HFFc6 (cell line): ENCODE measurements around the gene CYP4F2. TPM values are rescaled to one million over a fixed set of nuclear protein-coding genes. Genes with fewer than 3 reads are reported as not detected.

Experiments
- DNase-seq: peaks from one replicate; pipeline ENCODE4 v3.0.0-alpha.2; 2018
- H3K27ac Mint-ChIP-seq: 2 replicates; pipeline ENCODE4 v1.8.0; 2020; ENCODE audit warnings: mild to moderate bottlenecking, mixed read lengths
- H3K27me3 Mint-ChIP-seq: 2 replicates; pipeline ENCODE4 v1.8.0; 2021; ENCODE audit warnings: mild to moderate bottlenecking, moderate library complexity, mixed read lengths; ENCODE audit not compliant: insufficient read depth
- H3K36me3 Mint-ChIP-seq: 2 replicates; pipeline ENCODE4 v1.8.0; 2021; ENCODE audit warnings: low read depth, mixed read lengths
- H3K4me1 Mint-ChIP-seq: 2 replicates; pipeline ENCODE4 v1.8.0; 2020; ENCODE audit warnings: low read depth, mixed read lengths
- H3K4me3 Mint-ChIP-seq: 2 replicates; pipeline ENCODE4 v1.8.0; 2020; ENCODE audit warnings: mild to moderate bottlenecking, moderate library complexity, mixed read lengths
- H3K9me3 Mint-ChIP-seq: 2 replicates; pipeline ENCODE4 v1.8.0; 2020; ENCODE audit warnings: mild to moderate bottlenecking, mixed read lengths
- total RNA-seq, 6 experiments: library from RNA; stranded (reverse); fragmentation: NEBNext Ultra II Directional; extraction: Animal tissue kit (Norgen Biotek cat#: 25700); gene quantifications; 2 replicates in 1 of 6; 3 replicates in 5 of 6; pipeline ENCODE4 v1.2.3, GENCODE V29; 2021
- TF ChIP-seq, protein P1 (sequence below): fragments of 200-600 bp; sonication (generic); IDR thresholded peaks from 2 replicates; pipeline ENCODE4 v1.5.0; 2021; ENCODE audit warnings: antibody characterized with exemption, mild to moderate bottlenecking

The CYP4F2 gene
- total RNA-seq, 6 experiments from 2014 or later: not detected

DNA sequence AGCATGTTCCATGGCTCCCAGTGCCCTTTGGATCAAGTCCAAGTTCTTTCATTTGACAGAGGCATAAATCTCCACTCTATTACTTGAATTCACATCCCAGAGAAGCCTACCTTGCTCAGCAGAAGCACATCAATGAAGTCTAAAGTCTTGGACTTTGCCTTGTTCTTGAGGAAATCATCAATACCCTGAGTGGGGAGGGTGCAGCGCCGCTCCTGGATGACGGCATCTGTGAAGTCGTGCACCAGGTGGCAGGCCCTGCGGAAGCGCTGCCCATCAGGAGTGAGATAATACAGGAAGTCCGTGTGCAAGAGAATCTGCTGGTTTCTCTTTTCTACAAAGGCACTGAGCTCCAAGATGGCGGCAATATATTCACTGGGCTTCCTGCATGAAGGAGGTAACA lies 25.8 kb upstream of the CYP4F2 start:
- TF ChIP-seq, protein P1, sequence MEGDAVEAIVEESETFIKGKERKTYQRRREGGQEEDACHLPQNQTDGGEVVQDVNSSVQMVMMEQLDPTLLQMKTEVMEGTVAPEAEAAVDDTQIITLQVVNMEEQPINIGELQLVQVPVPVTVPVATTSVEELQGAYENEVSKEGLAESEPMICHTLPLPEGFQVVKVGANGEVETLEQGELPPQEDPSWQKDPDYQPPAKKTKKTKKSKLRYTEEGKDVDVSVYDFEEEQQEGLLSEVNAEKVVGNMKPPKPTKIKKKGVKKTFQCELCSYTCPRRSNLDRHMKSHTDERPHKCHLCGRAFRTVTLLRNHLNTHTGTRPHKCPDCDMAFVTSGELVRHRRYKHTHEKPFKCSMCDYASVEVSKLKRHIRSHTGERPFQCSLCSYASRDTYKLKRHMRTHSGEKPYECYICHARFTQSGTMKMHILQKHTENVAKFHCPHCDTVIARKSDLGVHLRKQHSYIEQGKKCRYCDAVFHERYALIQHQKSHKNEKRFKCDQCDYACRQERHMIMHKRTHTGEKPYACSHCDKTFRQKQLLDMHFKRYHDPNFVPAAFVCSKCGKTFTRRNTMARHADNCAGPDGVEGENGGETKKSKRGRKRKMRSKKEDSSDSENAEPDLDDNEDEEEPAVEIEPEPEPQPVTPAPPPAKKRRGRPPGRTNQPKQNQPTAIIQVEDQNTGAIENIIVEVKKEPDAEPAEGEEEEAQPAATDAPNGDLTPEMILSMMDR: no peak
- no peak for DNase-seq
- Mint-ChIP-seq H3K9me3 (peaks cover 19% of the 10 kb centered on the region), H3K36me3 (no peaks in the 10 kb centered on the region), H3K4me3 (no peak overlapping the region), H3K27me3 (no peaks in the 10 kb centered on the region; the same call in 1 of the 2 replicates), H3K4me1 (no peaks in the 10 kb centered on the region), H3K27ac (no peak overlapping the region)

DNA sequence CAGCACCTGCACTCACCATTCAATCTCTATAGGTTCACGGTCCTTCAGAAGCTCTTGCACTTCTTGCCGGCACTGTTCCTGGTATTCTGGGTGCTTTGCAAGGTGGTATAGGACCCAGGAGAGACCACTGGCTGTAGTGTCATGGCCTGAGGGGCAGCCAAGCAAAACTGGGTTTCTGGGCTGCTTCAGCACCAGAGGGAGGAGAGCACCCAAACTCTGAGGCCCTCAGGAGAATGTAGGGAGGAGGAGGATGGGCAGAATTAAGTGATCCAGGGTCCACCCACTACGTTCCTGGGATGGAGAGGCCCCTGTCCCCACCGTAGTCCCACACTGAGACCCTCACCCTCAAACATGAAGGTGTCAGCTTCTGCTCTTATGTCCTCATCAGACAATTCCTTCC lies 24.1 kb upstream of the CYP4F2 start:
- TF ChIP-seq, protein P1: no peak
- DNase-seq: no peak
- Mint-ChIP-seq H3K9me3 (peaks cover 6% of the 10 kb centered on the region; the same call in 1 of the 2 replicates), H3K4me1 (no peaks in the 10 kb centered on the region), H3K4me3 (no peak overlapping the region), H3K27me3 (no peaks in the 10 kb centered on the region; the same call in 1 of the 2 replicates), H3K36me3 (no peaks in the 10 kb centered on the region), H3K27ac (no peak overlapping the region)

- no peak for DNase-seq
- H3K27me3 Mint-ChIP-seq: no peaks in the 10 kb centered on the region; the same call in 1 of the 2 replicates
- no peak overlapping the region for H3K4me3 Mint-ChIP-seq
- H3K4me1 Mint-ChIP-seq: no peaks in the 10 kb centered on the region
- TF ChIP-seq, protein P1: no peak
- peaks cover 20% of the 10 kb centered on the region for H3K9me3 Mint-ChIP-seq
- no peaks in the 10 kb centered on the region for H3K36me3 Mint-ChIP-seq
- H3K27ac Mint-ChIP-seq: no peak overlapping the region
Measured at GRCh38 chr19:15919243-15919642, 21.4 kb upstream of the CYP4F2 start.

DNA sequence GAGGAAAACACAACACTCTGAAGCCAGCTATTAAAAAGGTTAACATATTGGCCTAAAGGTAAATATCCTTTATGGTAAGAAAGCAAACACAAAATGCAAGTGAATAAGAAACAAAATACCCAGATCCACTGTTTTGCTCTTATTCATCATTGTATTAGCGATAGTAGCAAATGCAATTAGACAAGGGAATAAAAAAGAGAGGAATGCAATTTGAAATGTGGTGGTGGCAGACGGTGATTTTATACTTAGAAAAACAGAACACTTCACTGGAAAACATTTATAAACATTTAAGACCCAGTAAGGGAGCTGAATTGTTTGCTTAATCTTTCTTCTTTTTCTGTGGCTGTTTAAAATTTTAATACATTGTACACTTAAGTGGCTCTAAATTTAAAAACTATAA lies 17.2 kb upstream of the CYP4F2 start:
- TF ChIP-seq, protein P1: no peak
- Mint-ChIP-seq H3K4me1 (no peaks in the 10 kb centered on the region), H3K27ac (no peak overlapping the region), H3K36me3 (no peaks in the 10 kb centered on the region), H3K9me3 (peaks cover 23% of the 10 kb centered on the region), H3K4me3 (no peak overlapping the region), H3K27me3 (peaks cover 7% of the 10 kb centered on the region)
- no peak for DNase-seq

GRCh38 chr19:15913830-15914229 lies 16.0 kb upstream of the CYP4F2 start:
- Mint-ChIP-seq H3K27me3 (peaks cover 7% of the 10 kb centered on the region), H3K9me3 (peaks cover 23% of the 10 kb centered on the region), H3K4me3 (no peak overlapping the region), H3K4me1 (no peaks in the 10 kb centered on the region), H3K27ac (no peak overlapping the region), H3K36me3 (no peaks in the 10 kb centered on the region)
- DNase-seq: no peak
- TF ChIP-seq, protein P1: no peak

GRCh38 chr19:15913384-15913783 lies 15.5 kb upstream of the CYP4F2 start:
- no peaks in the 10 kb centered on the region for H3K36me3 Mint-ChIP-seq
- peaks cover 7% of the 10 kb centered on the region for H3K27me3 Mint-ChIP-seq
- no peaks in the 10 kb centered on the region for H3K4me1 Mint-ChIP-seq
- peaks cover 23% of the 10 kb centered on the region for H3K9me3 Mint-ChIP-seq
- H3K27ac Mint-ChIP-seq: no peak overlapping the region
- DNase-seq: no peak
- TF ChIP-seq, protein P1: no peak
- H3K4me3 Mint-ChIP-seq: no peak overlapping the region
